HG03064 (cell line): ENCODE data around the gene VSX2.

Experiments used
- ATAC-seq: cut with Tn5 transposase; IDR thresholded peaks from one replicate; pipeline ENCODE4 v1.9.1; 2021; ENCODE audit warnings: low read depth; ENCODE audit not compliant: unreplicated experiment

VSX2 gene

DNA sequence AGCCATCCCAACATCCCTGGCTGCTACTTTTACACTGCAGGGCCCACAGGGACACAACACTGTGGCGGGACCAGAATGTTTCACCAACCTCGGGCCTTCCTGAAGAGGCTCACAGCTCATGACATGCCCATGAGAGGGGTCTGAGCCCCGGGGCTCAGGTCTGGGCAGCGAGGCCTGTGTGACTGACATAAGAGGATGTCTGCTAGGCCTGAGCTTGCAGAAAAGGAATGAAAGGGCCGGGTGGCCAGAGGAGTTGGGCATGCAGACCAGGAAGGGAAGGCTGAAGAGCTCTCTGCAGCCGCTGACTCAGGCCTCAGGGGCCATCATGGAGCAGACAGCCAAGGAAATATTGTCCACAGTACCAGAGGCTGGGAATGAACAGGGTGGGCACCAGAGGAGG is 18.3 kb upstream of the VSX2 start:
- ATAC-seq: no peak

DNA sequence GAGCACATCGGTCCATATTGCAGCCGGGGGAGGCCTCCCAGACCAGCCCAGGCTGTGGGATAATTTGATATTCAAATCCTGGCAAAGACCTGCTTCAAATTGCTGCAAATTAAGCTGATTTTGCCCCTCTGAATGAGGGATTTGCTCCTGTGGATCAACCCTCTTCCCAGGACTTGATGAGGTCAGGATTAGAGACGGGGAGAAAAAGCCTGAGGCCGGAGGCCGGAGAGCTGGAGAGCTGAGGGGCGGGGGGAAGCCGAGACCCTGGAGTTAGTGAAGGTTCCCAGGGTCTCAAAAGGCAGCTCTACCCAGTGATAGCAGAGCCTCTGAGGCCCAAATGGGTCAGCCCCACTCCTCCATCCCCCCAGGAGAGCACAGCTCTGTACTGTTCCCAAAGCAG is 17.5 kb upstream of the VSX2 start:
- ATAC-seq: no peak

DNA sequence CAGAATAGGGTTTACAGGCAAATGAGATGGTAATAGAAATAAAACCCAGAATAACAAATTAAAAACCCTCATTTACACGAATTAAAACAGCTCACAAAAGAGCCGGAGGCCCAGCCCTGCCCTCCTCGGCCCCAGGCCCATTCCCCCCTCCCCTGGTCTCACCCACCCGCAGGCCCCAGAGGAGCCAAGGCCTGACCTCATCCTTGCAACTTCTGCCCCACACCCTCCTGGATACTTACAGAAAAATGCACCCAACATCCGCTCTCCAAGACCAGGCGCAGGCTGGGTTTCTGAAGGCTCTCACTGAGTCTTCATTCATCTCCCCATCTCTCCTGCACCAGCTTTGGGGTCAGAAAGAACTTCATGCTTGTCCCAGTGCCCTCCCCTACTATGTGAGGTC is 16.2 kb upstream of the VSX2 start:
- no peak for ATAC-seq

DNA sequence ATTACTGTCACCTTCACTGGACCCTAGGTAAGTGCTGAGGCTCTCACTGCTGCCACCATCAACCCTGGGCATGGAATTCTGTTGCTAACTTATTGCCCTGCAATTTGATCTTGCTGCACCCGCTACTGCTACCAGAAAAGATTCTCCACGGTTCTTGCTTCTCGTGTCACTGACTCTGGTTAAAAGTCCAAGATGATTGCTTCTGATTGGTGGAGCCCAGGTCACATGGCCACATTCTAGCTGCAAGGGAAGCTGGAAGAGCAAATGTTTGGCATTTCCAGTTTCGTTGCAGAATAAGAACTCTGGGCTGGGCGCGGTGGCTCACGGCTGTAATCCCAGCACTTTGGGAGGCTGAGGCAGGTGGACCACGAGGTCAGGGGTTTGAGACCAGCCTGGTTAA is 7.5 kb upstream of the VSX2 start:
- ATAC-seq: no peak

DNA sequence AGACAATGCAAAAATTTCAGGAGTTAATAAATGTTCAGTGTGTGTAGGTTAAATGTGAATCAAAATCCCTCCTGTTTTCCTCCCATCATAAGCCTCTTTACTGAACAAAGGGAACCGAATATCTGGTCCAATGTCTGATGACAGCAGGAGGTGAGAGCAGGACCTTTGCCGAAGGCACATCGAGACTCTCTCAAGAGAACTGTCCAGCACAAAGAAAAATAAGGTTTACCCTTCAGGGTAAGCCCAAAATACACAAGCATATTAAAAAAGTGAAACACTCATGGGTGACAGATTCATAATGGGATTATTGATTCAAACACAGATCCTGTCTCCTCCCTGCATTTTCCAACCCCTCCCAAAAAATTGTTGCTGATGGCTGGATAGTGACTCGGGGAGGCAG is 4.2 kb upstream of the VSX2 start:
- ATAC-seq: no peak

DNA sequence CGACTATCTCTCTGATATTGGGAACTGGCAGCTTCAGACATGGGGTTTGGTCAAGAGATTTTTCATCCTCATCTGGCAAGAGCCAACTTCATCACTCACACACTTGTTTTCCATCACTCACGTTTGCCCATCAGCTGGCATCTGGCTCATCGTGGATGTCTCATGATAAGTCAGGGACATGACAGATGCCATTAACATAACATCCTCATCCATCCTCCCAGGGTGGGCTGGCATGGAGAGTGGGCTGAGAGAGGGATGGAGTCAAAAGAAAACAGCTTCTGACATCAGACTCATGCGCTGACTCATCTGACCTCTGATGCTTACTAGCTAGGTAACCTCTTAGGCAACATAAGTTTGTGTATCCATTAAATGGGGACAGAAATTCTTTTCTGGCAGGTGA is 1.8 kb upstream of the VSX2 start:
- no peak for ATAC-seq

DNA sequence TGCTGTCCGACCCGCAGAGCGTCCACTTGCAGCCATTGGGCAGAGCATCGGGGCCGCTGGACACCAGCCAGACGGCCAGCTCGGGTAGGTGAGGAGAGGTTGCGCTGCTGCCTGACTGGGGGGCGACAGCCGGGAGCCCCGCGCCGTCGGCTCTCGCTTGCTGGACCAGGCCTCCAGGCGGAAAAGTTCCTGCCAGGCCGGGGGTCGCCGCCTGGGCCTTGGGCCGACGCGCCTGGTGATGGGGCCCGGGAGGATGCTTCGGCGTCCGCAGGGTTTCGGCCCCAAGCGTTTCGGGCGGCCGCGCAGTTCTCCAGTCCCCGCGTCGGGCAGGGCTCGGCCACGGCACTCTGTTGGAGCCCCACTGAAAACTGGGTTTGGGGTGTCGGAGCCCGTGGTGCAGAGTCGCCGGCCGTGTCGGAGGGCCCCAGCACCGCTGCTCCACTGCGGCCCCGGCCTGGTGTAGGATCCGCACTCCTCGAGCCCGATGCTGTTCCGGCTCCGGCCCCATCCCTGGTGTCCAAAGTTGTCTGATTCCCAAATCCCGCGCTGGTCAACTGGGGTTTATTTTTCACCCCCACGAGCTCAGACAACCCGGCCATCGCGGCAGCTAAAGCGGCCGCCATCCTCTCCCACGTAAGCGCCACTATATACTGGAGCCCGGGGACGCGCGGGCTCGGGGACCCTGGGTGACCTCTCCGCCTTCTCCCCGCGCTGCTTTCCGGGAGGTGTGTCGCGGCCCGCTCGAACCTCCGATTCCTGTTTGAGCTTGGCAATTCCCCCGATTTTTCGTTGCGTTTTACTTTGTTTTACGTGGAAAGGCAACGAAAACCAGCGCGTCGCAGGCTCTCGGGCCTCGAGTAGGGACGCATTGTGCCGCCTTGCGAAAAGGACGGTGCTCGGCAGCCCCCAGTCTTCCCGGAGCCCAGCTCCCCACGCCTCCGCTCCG is 872 bp downstream of the VSX2 start:
- ATAC-seq: no peak

DNA sequence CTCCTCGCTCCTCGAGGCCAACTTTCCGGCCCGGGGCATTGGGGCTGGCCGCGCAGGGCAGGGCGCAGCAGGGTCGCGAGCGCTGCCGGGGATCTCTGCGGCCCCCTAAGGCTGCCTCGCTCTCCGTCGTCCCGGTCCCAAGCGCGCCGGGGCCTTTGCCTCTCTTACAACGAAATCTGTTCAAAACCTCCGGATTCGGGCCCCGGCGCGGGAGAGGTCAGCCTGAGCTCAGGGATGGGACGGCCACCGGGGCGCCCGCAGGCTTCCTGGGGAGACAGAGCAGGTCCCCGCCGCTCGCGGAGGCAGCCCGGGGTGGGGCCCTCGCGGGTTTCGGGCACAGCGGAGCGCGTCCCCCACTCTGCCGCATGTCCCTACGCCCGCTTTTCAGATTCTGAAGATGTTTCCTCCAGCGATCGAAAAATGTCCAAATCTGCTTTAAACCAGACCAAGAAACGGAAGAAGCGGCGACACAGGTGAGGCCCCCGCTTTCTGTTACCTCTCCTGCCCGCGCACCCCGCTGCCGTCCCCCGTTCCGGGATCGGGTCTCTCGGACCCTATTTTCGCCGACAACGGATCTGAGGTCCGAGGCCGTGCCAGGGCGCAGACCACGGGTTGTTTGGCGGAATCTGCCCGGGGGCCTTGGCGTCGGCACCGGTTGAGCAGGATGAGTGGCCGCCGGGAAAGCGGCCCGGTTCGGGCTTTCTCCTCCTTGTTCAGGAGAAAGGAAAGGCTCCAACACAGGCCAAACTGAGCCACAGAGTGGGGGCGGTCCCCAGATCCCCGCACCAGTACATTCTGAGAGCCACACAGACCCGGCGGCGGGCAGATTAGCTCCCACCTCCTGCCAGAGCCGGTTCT is 1.8 kb downstream of the VSX2 start:
- ATAC-seq: no peak

DNA sequence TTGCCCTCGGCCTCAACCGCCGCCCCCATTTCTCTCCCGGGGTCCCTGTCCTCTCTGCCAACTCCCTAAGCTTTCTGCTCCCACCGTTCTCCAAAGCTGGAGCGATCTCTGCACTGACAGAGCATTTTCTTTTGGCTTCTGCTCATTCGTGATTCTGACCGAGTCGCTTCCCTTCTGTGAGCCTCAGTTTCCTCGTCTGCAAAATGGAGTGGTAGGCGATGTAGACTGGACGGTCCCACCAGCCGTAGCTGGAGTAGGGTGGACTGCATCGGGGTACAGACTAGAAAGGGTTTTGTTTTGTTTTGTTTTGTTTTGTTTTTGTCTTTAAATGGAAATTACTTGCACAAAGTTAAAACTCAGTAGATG is 2.4 kb downstream of the VSX2 start:
- ATAC-seq: no peak

DNA sequence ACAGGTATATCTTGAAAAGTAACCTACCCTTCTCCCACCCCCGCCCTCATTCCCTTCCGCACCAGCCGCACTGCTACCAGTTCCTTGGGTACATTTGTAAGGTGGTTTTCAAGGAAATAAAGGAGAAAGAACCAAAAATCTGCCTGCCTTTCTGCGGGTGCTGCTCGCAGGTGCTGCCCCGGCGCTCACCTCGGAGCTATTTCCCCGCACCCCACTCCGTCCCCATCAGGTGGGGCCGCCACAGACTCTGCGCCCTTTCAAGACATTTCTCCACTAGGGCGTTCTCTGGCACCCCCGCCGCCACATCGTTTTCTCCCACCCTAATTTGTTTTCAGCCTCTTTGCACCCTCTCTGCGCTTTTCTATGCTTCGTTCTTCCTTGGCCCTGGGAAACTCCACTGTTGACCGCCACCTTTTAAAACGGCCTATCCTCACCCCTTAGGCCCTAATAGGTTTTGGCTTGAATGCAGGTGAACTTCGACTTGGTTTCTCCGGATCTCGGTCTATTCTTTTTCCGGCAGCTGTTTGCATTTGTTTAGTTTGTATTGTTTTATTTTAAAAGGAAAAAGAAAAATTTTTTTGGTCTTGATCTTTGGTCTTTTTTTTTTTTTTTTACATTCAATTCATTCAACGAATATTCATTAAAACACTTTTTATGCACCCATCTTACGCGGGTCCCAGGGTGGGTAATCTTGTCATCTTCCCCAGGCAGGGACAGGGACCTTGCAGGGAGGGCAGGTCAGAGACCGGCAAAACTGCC is 3.0 kb downstream of the VSX2 start:
- no peak for ATAC-seq

DNA sequence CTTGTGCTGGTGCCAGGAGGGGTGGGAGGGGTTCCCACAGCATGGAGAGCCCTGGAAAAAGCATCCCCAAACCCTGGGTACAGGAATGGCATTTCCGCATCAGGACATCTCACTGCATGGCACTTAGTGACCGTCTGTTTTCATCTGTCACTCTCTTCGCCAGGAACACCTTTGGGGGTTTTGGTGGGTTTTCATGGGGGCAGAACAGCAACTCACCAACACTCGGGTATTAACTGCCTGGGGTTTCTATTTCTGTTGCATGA is 3.5 kb downstream of the VSX2 start:
- ATAC-seq: no peak

DNA sequence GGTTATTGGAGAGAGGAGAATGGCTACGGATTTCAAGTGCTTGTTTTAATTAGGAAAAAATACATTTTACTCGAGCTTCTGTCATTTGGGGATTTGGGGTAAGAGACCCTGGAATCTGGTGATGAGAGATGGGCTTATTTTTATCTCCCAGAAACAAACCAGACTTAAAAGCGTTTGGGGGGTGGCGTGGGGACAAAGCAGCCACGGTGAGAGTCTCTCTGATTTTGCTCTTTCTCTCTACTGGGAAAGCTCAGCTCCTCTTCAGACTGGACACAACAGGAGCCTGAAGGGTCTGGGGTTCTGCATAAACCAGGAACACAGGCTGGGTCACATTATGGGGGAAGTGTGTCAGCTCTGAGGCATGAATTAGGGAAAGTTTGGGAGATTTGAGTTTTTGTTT is 3.8 kb downstream of the VSX2 start:
- ATAC-seq: no peak

DNA sequence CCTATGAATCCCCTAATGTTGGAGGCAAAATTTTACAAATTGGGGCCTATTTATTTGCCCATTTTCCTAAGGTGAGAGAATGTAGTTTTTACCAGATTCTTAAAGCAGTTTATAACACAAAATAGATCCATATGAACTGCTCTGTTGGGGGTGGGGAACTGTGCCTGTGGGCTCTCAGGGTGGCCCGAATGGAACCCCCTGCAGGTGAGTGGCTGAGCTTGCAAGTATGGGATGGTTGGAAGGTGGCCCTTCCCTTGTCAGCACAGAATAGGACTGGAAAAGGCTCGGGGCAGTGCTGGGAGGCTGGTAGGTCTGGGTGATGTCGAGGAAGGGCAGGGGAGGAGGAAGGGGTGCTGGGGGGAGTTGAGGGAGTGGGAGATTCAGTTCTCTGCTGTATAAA is 4.9 kb downstream of the VSX2 start:
- ATAC-seq: no peak

DNA sequence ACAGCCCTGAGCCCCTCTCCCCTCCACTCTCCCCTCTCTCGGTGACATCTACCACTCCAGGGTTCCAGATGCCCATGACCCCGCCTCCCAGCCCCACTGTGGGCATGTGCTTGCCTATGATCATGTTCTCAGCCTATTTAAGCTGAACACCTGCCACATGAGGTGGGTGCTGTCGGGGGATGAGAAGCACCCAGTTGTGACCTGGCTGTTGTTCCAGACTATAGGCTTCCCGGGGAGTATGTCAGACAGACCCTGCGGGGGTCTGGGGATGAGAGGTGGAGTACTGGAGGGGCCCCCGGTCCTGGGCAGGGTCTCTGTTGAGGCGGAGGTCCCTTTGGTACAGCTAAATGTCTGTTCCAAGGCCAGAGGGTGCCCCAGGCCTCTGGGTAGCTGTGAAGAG is 6.0 kb downstream of the VSX2 start:
- ATAC-seq: no peak

DNA sequence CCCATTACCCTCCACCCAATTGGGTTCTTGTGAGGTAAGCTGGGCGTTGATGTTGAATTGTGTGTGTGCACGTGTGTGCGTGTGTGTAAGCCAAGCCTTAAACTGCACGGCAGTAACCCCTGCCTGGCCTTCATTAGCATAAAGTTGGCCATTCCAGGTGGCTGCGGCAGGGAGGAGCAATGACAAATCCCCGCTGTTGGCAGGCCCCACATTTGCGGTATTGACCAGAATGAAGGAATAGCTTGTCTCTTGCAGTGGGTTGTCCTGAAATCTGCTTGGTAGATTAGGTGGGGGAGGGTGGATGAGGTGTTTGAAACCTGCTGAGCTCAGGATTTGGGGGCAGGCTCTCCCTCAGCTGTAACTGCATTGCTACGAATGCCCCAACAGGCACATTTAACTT is 7.3 kb downstream of the VSX2 start:
- ATAC-seq: no peak

DNA sequence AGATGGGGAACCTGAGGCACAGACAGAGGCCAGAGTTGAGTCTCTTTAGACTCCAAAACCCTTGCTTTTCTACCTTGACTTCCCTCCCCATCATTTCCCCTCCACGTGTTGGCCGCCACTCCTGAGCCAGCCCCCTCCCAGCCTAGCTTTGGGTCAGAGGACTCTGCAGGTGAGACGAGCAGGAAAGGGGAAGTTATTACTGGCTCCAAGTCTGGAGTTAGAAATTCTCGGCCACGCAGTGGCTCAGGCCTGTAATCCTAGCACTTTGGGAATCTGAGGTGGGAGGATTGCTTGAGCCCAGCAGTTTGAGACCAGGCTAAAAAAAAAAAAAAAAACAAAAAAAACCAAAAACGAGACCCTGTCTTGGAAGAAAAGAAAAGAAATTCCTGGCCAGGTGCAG is 8.8 kb downstream of the VSX2 start:
- ATAC-seq: no peak

DNA sequence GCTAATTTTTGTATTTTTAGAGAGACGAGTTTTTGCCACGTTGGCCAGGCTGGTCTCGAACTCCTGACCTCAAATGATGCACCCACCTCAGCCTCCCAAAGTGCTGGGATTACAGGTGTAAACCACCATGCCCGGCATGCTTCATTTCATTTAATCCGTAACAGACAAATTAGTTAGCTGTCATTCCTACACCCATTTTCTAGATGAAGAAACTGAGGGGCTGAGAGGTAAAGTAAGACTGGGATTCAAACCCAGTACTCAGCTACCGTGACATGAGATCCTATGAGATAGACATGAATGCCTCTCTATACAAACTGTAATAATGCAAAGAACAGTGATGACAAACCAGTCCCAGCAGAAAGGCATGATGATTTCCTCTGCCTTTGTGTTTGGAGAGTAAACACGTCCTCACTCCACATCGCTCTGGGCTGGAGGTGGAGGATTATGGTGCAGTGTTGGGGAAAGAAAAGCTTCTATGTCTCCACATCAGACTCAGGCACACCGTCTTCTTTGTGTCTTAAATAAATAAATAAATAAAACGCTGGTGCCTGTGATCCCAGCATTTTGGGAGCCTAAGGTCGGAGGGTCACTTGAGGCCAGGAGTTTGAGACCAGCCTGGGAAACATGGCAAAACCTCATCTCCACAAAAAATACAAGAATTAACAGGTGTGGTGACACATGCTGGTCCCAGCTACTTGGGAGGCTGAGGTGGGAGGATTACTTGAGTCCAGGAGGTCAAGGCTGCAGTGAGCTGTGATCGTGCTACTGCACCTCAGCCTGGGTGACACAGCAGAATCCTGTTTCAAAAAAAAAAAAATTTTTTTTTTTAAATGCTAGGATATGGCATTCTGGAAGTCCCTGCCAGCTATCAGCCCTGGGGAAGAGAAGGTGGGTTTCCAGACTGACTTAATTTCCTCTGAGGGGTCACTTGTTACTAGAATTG is 10.5 kb downstream of the VSX2 start:
- no peak for ATAC-seq

DNA sequence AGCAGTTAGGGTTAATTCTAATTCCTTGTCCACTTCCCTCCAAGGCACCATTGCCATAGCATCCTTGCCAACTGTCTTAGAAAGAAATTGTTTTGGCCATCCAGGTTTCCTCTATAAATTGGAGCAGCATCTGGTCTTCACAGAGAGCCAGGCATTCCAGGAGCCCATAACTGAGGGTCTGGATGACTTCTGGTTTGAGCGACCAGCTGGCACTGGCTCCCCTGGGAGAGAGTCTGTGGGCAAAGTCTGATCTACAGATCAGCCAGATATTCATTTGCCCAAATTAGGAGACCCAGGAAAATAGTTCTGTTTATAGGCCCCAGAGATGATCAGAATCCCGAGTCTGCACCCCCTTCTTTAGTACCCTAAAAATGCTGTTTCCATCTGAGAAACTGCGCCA is 16.0 kb downstream of the VSX2 start:
- ATAC-seq: no peak

DNA sequence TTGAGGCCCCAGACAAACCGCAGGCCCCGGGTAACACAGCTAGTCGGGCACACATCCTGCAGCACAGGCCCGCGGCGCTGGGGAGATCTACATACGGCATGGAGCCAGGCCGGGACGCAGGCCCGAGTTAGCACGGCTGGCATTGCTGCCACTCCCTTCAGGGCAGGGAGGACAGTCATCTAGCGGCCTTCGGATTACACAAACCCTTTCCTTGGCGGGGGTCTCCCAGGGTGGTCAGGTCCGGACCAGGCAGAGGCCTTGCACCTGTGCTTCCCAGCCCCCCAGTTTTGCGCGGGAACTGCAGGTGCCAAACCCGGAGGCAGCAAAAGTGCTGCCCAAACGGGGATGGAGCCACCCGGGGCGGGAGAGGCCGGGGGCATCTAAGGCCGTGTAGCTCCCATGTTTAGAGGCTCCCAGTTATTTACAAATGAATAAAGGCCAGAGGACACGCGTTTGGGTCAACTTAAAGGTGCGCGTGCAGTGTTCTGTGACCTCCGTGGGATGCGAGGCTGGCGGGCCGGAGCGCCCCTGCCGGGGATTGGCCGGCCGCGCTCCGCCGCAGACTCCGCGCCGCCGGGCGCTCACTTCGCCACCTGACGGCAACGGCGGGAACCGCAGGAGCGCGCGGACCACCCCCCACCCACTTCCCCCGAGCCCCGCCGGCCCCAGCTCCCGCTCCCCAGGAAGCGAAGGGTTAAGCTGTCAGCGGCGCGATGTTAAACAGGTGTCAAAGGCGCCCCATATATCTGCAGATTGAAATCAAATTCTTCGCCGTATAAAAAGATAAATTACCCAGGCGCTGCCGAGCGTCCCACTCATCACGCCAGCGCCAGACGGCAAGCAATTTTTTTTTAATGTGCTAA is 18.1 kb downstream of the VSX2 start:
- peak; percentile 75 for ATAC-seq
